ENCODE data around the gene FTO. TPM values are rescaled to one million over a fixed set of nuclear protein-coding genes. Genes with fewer than 3 reads are reported as not detected.

FTO gene
- total RNA-seq, 2 donors from 2014 or later: 44.0 to 51.5 TPM

DNA sequence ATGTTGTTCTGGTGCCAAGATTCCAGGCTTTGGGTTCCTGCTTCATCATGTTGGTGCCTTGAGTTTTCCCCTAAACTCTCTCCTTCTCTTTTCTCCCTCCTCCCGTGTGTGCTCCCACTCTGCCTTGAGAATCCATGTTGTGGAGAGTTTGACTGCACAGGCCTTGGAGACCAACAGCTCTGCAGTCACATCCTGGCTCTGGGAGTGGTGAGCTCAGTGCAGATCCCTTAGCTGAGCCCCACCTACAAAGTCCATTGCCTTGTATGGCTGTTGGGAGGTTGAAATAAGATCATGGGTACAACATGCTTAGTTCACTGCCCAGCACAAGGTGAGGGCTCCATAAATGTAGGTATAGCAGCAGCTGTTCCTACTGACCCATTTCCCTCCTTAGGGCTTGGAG is 496.8 kb downstream of the FTO start:
- Mint-ChIP-seq H3K36me3 (ENCODE audit: insufficient read depth in 2 of 2) (no peaks in the 10 kb centered on the region), H3K4me3 (no peak overlapping the region), H3K27me3 (ENCODE audit: low read depth) (no peaks in the 10 kb centered on the region), H3K4me1 (ENCODE audit: low read depth) (no peaks in the 10 kb centered on the region), H3K27ac (no peak overlapping the region), H3K9me3 (no peaks in the 10 kb centered on the region)
- ATAC-seq (replicated peaks in 1 of 2) (no peak), DNase-seq (no peak)

DNA sequence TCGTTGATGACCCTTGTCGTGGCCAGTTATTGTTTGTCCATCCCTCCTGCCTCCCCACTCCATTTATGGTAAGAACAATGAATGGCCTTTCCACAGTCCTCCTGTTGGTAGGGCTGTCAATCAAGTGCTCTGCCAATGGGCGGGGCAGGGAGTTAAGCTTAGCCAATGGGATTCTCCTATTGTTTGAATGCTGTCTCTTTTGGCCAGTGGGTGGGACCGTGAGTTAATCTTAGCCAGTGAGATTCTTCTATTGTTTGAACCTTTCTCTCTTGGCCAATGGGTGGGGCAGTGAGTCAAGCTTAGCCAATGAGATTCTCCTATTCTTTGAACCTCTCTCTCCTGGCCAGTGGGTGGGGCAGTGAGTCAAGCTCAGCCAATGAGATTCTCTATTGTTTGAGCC is 497.2 kb downstream of the FTO start:
- H3K4me1 Mint-ChIP-seq (ENCODE audit: low read depth): no peaks in the 10 kb centered on the region
- H3K27ac Mint-ChIP-seq: no peak overlapping the region
- no peak for ATAC-seq (replicated peaks in 1 of 2)
- no peaks in the 10 kb centered on the region for H3K9me3 Mint-ChIP-seq
- no peak overlapping the region for H3K4me3 Mint-ChIP-seq
- H3K27me3 Mint-ChIP-seq (ENCODE audit: low read depth): no peaks in the 10 kb centered on the region
- no peak for DNase-seq
- H3K36me3 Mint-ChIP-seq (ENCODE audit: insufficient read depth in 2 of 2): no peaks in the 10 kb centered on the region

Other genes starting within 250 kb of the FTO start
- 10 to 100 TPM; 33.7 to 33.9 TPM for gene AKTIP, start 200.9 kb upstream of the FTO start, total RNA-seq
- gene RPGRIP1L, start 297 bp upstream of the FTO start, total RNA-seq: 1 to 10 TPM; 4.4 to 4.9 TPM